Measurements from ENCODE around the gene BRSK1.

Gene BRSK1

GRCh38 chr19:55353803-55354697 lies 70.3 kb downstream of the BRSK1 start:
- DNase-seq, result peak; percentile 65 to 79 (median 74)

- DNase-seq, result no peak
Observed at GRCh38 chr19:55354698-55355212, 71.0 kb downstream of the BRSK1 start, which contains the start of gene COX6B2. TSS of gene COX6B2 (minus strand) at chr19:55354719. CDS start at chr19:55354521, 198 bp downstream.

- no peak for DNase-seq
Observed at GRCh38 chr19:55355213-55355821, 71.5 kb downstream of the BRSK1 start.

GRCh38 chr19:55358493-55358892 lies 74.7 kb downstream of the BRSK1 start:
- no peak for DNase-seq

GRCh38 chr19:55358943-55359908 lies 75.4 kb downstream of the BRSK1 start:
- no peak for DNase-seq

- no peak for DNase-seq
Observed at GRCh38 chr19:55360902-55361301, 77.1 kb downstream of the BRSK1 start.

Measured in suppressor macrophage (primary cell).